Measurements from ENCODE around the gene CTAG1B.
"Not testable (repeated sequence)": the region's sequence is repeated elsewhere in the genome, so short reads cannot be mapped to it uniquely, and the experiment has no call there.

CTAG1B gene

GRCh38 chrX:154582994-154583393 lies 36.1 kb downstream of the CTAG1B start:
- FAIRE-seq, result not testable (repeated sequence)

DNA sequence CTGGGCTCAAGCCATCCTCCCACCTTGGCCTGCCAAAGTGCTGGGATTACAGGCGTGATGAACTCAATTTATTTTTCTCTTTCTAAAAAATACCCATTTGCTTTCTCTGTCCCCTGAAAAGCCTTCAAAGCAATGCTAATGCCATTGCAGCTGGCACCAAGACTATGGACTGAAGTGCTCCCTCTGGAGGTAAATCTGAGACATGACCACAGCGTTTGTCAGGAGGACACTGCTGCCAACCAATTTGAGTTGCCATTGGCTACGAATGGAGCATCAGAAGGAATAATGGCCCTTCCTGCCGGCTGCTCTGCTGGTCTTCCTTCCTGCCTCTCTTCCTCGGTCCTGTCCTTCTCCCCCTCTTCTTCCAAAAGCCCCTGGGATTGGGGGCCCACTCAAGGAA lies 44.0 kb downstream of the CTAG1B start:
- not testable (repeated sequence) for FAIRE-seq

- FAIRE-seq, result not testable (repeated sequence)
These were observed 46.0 kb downstream of the CTAG1B start for GRCh38 chrX:154573061-154573460.

GRCh38 chrX:154570361-154570760 lies 48.7 kb downstream of the CTAG1B start:
- not testable (repeated sequence) for FAIRE-seq

Measured in islet of Langerhans (tissue), 1 donor.